ENCODE data around the gene TBC1D10A.
A peak's percentile ranks its signal among the peaks of the same experiment; 100 is the strongest.

TBC1D10A gene

DNA sequence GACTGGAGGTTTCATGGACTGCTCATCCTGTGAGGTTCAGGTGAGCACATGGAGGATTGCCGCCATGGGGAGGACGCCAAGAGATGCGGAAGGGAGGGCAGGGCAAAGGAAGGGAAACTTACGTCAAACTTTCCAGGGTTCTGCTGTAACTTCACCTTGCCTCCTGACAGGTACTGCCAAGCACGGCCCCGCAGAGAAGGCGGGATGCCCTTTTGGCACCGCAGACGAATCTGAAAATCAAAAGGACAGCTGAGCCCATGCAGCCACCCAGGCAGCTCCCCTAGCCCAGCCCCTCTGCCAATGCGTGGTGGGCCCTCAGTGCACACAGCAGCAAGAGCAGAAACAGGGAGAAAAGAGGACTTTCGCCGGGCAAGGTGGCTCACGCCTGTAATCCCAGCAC lies 27.4 kb downstream of the TBC1D10A start:
- no peak for DNase-seq (ENCODE audit: low read depth in 2 of 2)

- DNase-seq (ENCODE audit: low read depth in 2 of 2) = no peak
Measured at GRCh38 chr22:30297991-30298701, 28.6 kb downstream of the TBC1D10A start.

- no peak for DNase-seq (ENCODE audit: low read depth in 2 of 2)
Measured at GRCh38 chr22:30297276-30297990, 29.3 kb downstream of the TBC1D10A start.

- DNase-seq (ENCODE audit: low read depth in 2 of 2) = no peak
Measured at GRCh38 chr22:30296833-30297232, 29.9 kb downstream of the TBC1D10A start.

DNA sequence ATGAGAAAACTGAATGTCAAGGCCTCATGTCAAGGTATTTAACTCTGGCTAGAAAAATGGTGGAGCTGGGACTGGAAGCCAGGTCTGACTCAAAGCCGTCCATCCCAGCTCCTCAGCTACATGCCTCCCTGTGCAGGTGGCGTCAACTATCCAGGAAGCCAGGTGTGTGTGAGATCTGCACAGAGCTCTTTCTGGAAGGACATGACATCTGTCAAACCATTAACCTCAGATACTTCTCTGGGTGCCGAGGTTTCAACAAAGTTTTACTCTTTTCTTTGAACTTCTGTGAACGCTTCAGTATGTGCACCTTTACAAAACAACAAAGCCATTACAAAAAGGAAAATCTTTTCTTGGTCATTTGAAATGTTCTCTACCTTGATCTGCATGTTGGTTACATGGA lies 30.4 kb downstream of the TBC1D10A start:
- DNase-seq (ENCODE audit: low read depth in 2 of 2) = no peak

DNA sequence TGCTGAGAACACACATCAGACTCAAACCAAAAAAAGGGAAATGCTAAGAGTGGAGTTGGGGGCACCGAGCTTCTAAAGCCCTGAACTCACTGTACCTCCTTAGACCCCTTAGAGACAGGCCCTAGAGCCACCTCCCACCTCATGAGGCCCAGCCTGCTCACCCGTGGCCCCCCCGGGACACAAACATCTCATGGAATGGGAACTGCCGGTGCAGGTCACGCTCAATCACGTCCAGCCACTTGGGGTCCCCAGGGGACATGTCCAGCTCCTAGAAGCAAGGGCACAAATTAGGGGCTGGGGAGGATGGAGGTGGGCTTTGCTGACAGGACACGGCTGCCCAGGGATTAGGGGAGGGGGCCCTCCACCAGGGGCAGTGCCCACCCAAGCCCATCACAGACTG lies 31.2 kb downstream of the TBC1D10A start:
- DNase-seq (ENCODE audit: low read depth in 2 of 2) = no peak

DNA sequence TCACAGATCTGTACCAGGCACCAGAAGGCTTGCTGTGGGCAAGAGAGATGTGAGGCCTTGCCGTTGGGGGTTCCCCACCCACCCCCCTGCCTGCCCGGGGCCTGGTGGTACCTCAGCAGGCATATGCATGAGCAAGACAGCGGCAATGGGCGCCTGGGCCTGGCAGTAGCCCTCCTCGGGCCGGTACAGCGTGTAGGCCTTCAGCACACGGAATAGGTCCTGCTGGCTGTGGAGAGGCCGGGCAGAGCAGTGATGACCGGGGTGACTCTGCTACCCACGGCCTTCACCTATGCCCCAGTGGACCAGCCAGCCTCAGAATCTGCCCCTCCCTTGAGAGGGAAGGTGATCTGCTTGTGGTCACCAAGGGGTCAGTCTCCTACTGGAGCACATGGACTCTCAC lies 31.9 kb downstream of the TBC1D10A start:
- no peak for DNase-seq (ENCODE audit: low read depth in 2 of 2)

- no peak for DNase-seq (ENCODE audit: low read depth in 2 of 2)
Measured at GRCh38 chr22:30294066-30294465, 32.7 kb downstream of the TBC1D10A start.

DNA sequence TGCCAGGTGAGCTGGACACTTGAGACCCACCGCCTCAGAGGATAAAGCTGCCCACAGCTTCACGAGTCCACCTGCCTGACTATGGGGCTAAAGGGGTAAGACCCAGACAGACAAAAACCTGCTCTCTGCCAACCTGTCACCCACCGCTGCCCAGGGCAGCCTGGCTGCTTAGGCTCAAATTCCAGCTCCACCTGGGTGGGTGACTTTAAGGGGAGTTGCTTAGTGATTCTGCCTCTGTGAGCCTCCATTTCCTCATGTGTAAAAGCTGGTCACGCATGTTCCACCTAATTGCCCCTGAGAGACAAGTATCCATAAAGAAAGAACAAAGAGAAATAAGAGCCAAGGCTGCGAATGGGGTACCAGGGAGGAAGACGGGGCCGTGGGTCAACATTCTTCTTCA lies 33.7 kb downstream of the TBC1D10A start:
- no peak for DNase-seq (ENCODE audit: low read depth in 2 of 2)

DNA sequence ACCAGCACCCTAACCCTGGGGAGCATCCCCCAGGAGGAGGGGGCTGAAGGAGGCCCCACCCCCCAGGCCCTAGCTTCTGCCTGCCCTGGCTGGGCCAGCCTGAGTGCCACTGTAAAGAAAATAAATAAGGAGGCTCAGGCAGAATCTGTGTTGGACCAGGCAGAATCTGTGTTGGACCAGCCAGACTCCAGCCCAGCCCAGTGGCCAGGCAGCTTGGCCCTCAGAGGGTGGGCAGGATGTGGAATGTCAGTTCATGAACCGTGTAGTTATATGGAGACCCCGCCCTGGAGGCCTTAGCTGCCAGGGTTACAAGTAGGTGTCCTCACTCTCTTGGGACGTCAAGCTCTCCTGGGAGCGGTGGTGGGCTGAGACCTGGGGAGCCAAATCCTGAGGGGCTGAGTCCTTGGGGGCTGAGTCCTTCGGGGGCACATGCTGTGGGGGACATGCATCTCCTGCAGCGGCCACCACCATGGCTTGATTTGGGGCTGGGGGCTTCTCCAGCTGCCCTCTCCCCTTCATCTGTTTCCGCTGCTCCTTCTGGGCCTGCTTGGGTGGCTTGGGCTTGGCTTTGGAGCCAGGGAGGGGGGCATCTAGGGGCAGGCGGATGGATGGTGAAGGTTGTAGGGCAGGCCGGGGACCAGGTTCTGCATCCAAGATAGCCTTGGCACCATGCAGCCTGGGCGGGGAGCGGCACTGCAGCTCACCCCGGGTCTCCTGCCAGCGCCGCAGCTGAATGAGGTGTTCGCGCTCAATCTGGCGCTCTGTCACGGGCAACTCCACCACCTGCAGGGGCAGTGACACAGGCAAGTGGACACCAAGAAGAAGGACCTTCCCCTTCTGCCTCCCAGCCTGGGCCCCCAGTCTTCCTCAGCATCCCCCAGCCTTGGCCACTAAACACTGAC lies 34.4 kb downstream of the TBC1D10A start:
- DNase-seq (ENCODE audit: low read depth in 2 of 2) = no peak

GRCh38 chr22:30291058-30291892 lies 35.5 kb downstream of the TBC1D10A start:
- no peak for DNase-seq (ENCODE audit: low read depth in 2 of 2)

DNA sequence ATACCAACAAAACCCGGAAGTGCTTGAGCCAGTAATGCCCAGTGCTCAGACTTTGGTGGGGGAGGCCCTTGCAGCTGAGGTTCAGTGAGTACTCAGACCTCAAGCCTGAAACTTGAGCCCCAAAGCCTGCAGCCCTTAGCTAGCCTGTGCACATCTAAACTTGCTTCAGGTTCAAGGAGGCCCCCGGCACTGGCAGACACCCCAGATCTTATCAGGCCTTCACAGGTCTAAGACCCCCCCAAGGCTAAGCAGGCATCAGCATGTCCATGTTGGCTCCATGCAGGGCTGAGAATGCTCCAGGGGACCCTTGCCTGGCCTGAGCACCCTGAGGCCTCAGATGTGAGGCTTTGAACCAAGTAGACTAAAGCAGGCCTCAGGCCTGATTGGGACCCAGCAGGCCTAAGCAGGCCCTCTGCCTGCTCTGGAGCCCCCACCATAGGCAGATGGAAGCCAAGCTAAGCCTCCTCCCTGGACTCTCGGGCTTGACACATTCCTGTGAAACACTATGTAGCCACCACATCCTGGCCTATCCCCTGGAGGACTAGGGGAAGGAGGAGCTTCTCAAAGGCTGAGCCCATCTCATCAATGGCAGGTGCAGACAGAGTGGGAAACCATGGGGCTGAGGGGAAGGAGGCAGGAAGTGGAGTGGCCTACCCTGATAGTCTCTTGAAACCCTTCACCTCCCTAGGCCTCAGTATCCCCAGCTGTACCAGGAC lies 36.2 kb downstream of the TBC1D10A start:
- no peak for DNase-seq (ENCODE audit: low read depth in 2 of 2)

DNA sequence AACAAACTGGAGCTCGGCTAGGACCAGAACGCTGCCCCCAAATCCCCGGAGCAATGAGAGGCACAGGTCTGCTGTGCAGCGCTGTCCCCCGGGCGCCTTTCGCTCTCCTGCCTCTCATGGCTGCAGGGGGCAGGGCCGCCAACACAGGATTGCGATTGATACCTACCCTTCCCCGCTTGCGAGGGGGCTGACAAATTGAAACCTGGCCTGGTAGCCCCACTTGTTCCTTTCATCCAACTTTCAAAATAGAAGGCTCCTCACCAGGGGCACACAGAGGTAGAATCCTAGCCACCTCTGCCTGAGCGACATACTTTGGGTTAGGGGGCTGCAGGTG lies 36.8 kb downstream of the TBC1D10A start:
- DNase-seq (ENCODE audit: low read depth in 2 of 2) = no peak

DNA sequence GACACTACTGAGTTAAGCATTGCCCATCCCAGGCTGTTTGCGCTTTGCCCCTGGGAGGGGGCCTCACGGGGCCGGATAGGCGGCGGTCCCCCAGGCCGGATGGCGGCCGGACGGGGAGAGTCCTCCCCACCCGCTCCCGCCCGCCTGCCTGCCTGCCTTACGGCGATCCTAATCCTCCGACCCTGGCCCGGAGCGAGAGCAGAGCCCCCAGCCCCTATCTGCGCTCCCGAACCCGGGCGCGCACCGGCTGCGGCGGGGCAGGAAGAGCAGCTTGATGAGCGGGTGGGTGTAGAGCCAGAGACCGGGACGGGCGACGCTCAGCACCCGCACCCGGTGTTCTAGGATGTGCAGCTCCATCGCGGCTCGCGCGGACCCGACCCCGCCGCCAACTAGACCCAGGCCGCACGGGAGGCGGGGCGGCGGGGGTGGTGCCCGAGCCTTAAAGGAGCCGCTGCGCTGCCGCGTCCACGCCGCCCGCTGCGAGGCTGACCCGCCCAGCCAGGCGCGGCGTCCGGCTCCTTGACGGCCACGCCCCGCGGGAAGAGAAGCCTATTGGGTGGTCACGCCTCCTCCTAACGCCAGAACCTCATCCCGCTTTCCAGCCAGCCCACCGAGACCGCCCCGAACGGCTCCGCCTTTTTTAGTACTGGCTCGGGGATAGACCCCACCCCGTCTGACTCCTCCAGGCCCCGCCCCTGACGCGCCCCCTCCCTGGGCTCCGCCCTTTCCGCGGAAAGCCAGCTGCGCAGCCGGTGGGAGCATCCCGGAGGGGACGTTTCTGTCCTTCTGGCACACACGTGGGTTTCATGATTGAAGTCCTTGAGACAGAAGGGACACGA lies 37.4 kb downstream of the TBC1D10A start, which contains the start of gene CASTOR1:
TSS of gene CASTOR1 (minus strand) at position 365 of the 839 bp plus-strand sequence. CDS start at position 357, 8 bp downstream.
- DNase-seq (ENCODE audit: low read depth in 2 of 2) = peak; percentile 84 to 91

- no peak for DNase-seq (ENCODE audit: low read depth in 2 of 2)
Measured at GRCh38 chr22:30288419-30289140, 38.2 kb downstream of the TBC1D10A start.

- peak; percentile 77 to 84 for DNase-seq (ENCODE audit: low read depth in 2 of 2)
Measured at GRCh38 chr22:30287648-30288418, 38.9 kb downstream of the TBC1D10A start.

GRCh38 chr22:30286813-30287647 lies 39.7 kb downstream of the TBC1D10A start:
- DNase-seq (ENCODE audit: low read depth in 2 of 2) = peak; percentile 80 to 88

DNA sequence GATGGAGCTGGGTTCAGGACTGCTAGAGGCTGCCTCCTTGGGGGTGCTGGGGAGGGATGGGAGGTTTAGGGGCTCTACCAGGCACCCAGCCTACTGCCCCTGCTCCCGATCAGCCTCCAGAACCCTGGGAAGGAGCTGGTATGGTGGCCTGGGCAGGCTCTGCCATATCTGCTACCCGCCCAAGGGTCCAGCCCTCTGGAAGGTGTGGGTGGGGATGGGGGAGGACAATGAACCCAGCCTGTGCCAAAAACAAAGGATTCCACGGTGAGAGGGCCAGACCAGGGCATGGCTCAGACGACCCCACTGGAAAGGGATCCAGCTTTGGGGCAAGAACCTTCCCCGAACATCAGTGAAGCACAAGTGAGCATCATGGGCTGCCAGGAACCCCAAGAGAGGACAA lies 40.4 kb downstream of the TBC1D10A start:
- no peak for DNase-seq (ENCODE audit: low read depth in 2 of 2)
